ENCODE data around the gene PPRC1. TPM values are rescaled to one million over a fixed set of nuclear protein-coding genes. Genes with fewer than 3 reads are reported as not detected.

The PPRC1 gene
- total and polyA plus RNA-seq, 2 donors (not counting 3 experiments of a cell fraction or from before 2014, with no cell fraction given), result 27.0 to 49.9 TPM

DNA sequence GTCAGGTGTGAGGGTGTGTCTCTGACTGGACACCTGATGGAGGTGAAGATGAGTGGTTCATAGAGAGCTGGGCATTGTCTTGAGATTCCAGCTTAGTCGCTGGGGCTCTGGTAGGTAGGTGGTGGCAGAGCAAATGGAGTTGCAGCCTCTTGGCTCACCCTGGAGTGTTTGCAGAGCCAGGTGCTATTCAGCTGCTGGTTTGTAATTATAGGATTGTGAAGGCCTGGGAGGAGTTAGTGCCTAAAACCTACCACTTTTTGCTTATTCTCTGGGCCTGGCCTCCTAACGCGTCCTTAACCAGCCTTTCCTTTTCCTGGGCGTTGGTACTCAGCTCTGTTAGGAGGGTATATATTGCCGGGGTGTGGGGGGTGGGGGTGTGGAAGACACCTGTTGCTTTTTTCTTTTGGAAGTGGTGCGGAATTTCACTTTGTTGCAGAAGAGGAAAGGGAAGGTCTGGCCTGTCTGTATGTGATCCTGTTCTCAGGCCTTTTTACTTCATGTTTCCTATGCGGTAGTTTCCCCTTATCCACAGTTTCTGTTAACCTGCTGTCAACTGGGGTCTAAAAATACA is 3.2 kb downstream of the PPRC1 start:
- H3K36me3 ChIP-seq (ENCODE audit: control insufficient read depth in 2 of 2, extremely low read depth in 1 of 2, insufficient read depth in 2 of 2, low read length in 2 of 2), result peaks cover 20 to 35% of the 10 kb centered on the region in 2 experiments
- FAIRE-seq (no peak), DNase-seq (ENCODE audit: low read depth, low spot score) (no peak)
- peaks cover 81% of the 10 kb centered on the region for H3K79me2 ChIP-seq (ENCODE audit: control insufficient read depth, insufficient read depth, low read length)
- no peak overlapping the region for H3K4me3 ChIP-seq (replicated peaks in 1 of 3; ENCODE audit: insufficient read depth in 1 of 3, low read depth in 1 of 3, low read length in 3 of 3)
- no peaks in the 10 kb centered on the region for H3K9me3 ChIP-seq (replicated peaks; ENCODE audit: control insufficient read depth, insufficient read depth, low read length)
- no peak overlapping the region for H3K4me2 ChIP-seq (ENCODE audit: insufficient read depth, low read length)
- ChIA-PET POLR2A (no interaction called here), CTCF (interaction anchor here (0.8 kb wide), 1 partner anchor 16 kb away, joined by 3 read pairs; the partner anchor contains the start of gene NOLC1)
- H2AFZ ChIP-seq (ENCODE audit: low read depth, low read length), result no peak overlapping the region
- H3K9me1 ChIP-seq (replicated peaks; ENCODE audit: control insufficient read depth, extremely low read depth, insufficient read depth, low read length), result no peaks in the 10 kb centered on the region
- dilution Hi-C loops (cut with MboI; ENCODE audit: extremely low pct_ligation_motif_present, low sequenced_read_pairs), result no loop called here
- no peaks in the 10 kb centered on the region for H3K27me3 ChIP-seq (ENCODE audit: control insufficient read depth in 2 of 2, insufficient read depth in 2 of 2, low read length in 2 of 2)
- H3K9ac ChIP-seq (replicated peaks; ENCODE audit: extremely low read depth, insufficient read depth, low read length), result no peak overlapping the region
- no peak overlapping the region for H3K27ac ChIP-seq (ENCODE audit: insufficient read depth, low read depth, low read length)
- intact Hi-C loops (cut with micrococcal nuclease), result no loop called here
- TF ChIP-seq FOS (IDR thresholded peaks at IDR 0.05; ENCODE audit: borderline replicate concordance, insufficient read depth, low read length) (no peak), EZH2 (IDR thresholded peaks at IDR 0.05; ENCODE audit: borderline replicate concordance, low read depth, low read length, severe bottlenecking) (no peak), MYC (IDR thresholded peaks at IDR 0.05; ENCODE audit: low read depth, low read length) (no peak), GATA2 (IDR thresholded peaks at IDR 0.05; ENCODE audit: insufficient read depth, insufficient read length, low read depth, low read length) (no peak), POLR2A (IDR thresholded peaks at IDR 0.05; ENCODE audit: low read depth, low read length) (no peak), POLR2AphosphoS5 (IDR thresholded peaks at IDR 0.05; ENCODE audit: insufficient read depth, low read depth, low read length) (no peak), CTCF (IDR thresholded peaks at IDR 0.05; ENCODE audit: extremely low read depth in 1 of 2, insufficient read depth in 1 of 2, low read depth in 1 of 2, low read length in 2 of 2) (no peak), JUN (IDR thresholded peaks at IDR 0.05; ENCODE audit: borderline replicate concordance, insufficient read depth, insufficient read length, low read depth) (no peak)
- TF ChIP-seq, protein P1, sequence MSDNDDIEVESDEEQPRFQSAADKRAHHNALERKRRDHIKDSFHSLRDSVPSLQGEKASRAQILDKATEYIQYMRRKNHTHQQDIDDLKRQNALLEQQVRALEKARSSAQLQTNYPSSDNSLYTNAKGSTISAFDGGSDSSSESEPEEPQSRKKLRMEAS (IDR thresholded peaks at IDR 0.05; ENCODE audit: insufficient read depth, insufficient read length), result no peak
- no TSS peak for BruUV-seq (replicated peaks)
- H3K4me1 ChIP-seq (ENCODE audit: control insufficient read depth, extremely low read depth, insufficient read depth, low read length), result peaks cover 20% of the 10 kb centered on the region
- peaks cover 2% of the 10 kb centered on the region for H4K20me1 ChIP-seq (replicated peaks; ENCODE audit: control insufficient read depth, extremely low read depth, insufficient read depth, low read length)

Measured in endothelial cell of umbilical vein (primary cell).